Neuronal stem cell (in vitro differentiated cells): ENCODE results near the gene TMEM260.

Experiments used
- DNase-seq: peaks from one replicate; pipeline ENCODE4 v3.0.0-alpha.2; 2013; ENCODE audit warnings: low spot score
- H2AFZ ChIP-seq: one replicate; pipeline ENCODE4 v1.6.1; 2013; ENCODE audit warnings: mild to moderate bottlenecking, low read length, inconsistent platforms
- H2AK5ac ChIP-seq: 2 replicates; pipeline ENCODE4 v1.6.1; 2013; ENCODE audit warnings: low read depth, mild to moderate bottlenecking, inconsistent platforms, low read length, moderate library complexity, mixed read lengths
- H2BK120ac ChIP-seq: 2 replicates; pipeline ENCODE4 v1.6.1; 2013; ENCODE audit warnings: low read depth, mild to moderate bottlenecking, inconsistent platforms, low read length, moderate library complexity, mixed read lengths
- H2BK12ac ChIP-seq: one replicate; pipeline ENCODE4 v1.6.1; 2013; ENCODE audit warnings: low read length, inconsistent platforms
- H2BK15ac ChIP-seq: 2 replicates; pipeline ENCODE4 v1.6.1; 2013; ENCODE audit warnings: mild to moderate bottlenecking, low read length, inconsistent platforms, mixed read lengths
- H2BK5ac ChIP-seq: one replicate; pipeline ENCODE4 v1.6.1; 2013; ENCODE audit warnings: inconsistent platforms, mild to moderate bottlenecking, low read length, moderate library complexity
- H3K14ac ChIP-seq: one replicate; pipeline ENCODE4 v1.6.1; 2013; ENCODE audit warnings: low read length, inconsistent platforms
- H3K18ac ChIP-seq: 2 replicates; pipeline ENCODE4 v1.6.1; 2013; ENCODE audit warnings: low read length, inconsistent platforms
- H3K23ac ChIP-seq: 2 replicates; pipeline ENCODE4 v1.6.1; 2013; ENCODE audit warnings: low read depth, mild to moderate bottlenecking, mixed read lengths, low read length, inconsistent platforms; ENCODE audit not compliant: poor library complexity
- H3K27ac ChIP-seq: replicated peaks from 3 replicates; pipeline ENCODE4 v1.5.1; 2013; ENCODE audit warnings: low read length, inconsistent platforms
- H3K27me3 ChIP-seq, 3 experiments: 2 replicates each; pipeline ENCODE4 v1.6.1; 2013; ENCODE audit warnings: low read length in 3 of 3, mild to moderate bottlenecking in 2 of 3, inconsistent platforms in 1 of 3, low read depth in 1 of 3, mixed read lengths in 1 of 3, moderate library complexity in 1 of 3; ENCODE audit not compliant: control insufficient read depth in 3 of 3, insufficient read depth in 3 of 3
- H3K36me3 ChIP-seq, 2 donors: replicated peaks in 1 of 2; 2 replicates each; pipeline ENCODE4 v1.6.1; 2013; ENCODE audit warnings: low read length in 2 of 2; ENCODE audit not compliant: control insufficient read depth in 2 of 2, insufficient read depth in 2 of 2
- H3K4ac ChIP-seq: 2 replicates; pipeline ENCODE4 v1.6.1; 2013; ENCODE audit warnings: inconsistent platforms, mild to moderate bottlenecking, low read length, moderate library complexity
- H3K4me1 ChIP-seq, 2 donors: 1 replicate in 1 of 2; 2 replicates in 1 of 2; pipeline ENCODE4 v1.6.1; 2013; ENCODE audit warnings: low read length in 2 of 2, low read depth in 1 of 2; ENCODE audit not compliant: control insufficient read depth in 2 of 2, insufficient read depth in 1 of 2
- H3K4me2 ChIP-seq: one replicate; pipeline ENCODE4 v1.6.1; 2013; ENCODE audit warnings: mild to moderate bottlenecking, low read length, inconsistent platforms; ENCODE audit not compliant: insufficient read depth, poor library complexity, severe bottlenecking
- H3K4me3 ChIP-seq, 2 donors: 2 replicates each; pipeline ENCODE4 v1.5.1; 2013; ENCODE audit warnings: low read length in 2 of 2, mild to moderate bottlenecking in 2 of 2, inconsistent platforms in 1 of 2, moderate library complexity in 1 of 2
- H3K79me1 ChIP-seq: one replicate; pipeline ENCODE4 v1.6.1; 2013; ENCODE audit warnings: low read depth, mild to moderate bottlenecking, inconsistent platforms, low read length, moderate library complexity
- H3K9ac ChIP-seq: one replicate; pipeline ENCODE4 v1.6.1; 2013; ENCODE audit warnings: mild to moderate bottlenecking, low read depth, low read length, inconsistent platforms; ENCODE audit not compliant: poor library complexity
- H3K9me3 ChIP-seq, 2 donors: replicated peaks in 1 of 2; 2 replicates each; pipeline versions ENCODE3 to v1.6.1; 2013; ENCODE audit warnings: low read length in 2 of 2, mild to moderate bottlenecking in 2 of 2, inconsistent platforms in 1 of 2, low read depth in 1 of 2, mixed read lengths in 1 of 2, moderate library complexity in 1 of 2; ENCODE audit not compliant: control insufficient read depth in 2 of 2, insufficient read depth in 1 of 2
- H4K8ac ChIP-seq: one replicate; pipeline ENCODE4 v1.6.1; 2013; ENCODE audit warnings: low read depth, mild to moderate bottlenecking, inconsistent platforms, low read length, moderate library complexity
- H4K91ac ChIP-seq: one replicate; pipeline ENCODE4 v1.6.1; 2013; ENCODE audit warnings: low read length, low read depth, mild to moderate bottlenecking, inconsistent platforms; ENCODE audit not compliant: poor library complexity
- WGBS, 2 donors: extraction: QIAGEN DNeasy Blood & Tissue Kit; methylation state at CpG; one replicate each; pipeline ENCODE4 v1.1.7; 2013; ENCODE audit warnings: missing lambda C conversion rate in 2 of 2, mixed read lengths in 1 of 2; ENCODE audit not compliant: insufficient read length in 2 of 2, insufficient replicate concordance in 1 of 2; ENCODE audit errors: extremely low coverage in 2 of 2; 5-methylcytosine and 5-hydroxymethylcytosine counted together

The TMEM260 gene

GRCh38 chr14:56649382-56649781 lies 69.8 kb downstream of the TMEM260 start:
- Histone ChIP-seq H2BK120ac (no peak overlapping the region), H3K79me1 (no peaks in the 10 kb centered on the region), H2BK12ac (no peak overlapping the region), H3K27ac (peak overlapping the region; percentile 93), H3K9ac (no peak overlapping the region), H3K4me2 (no peak overlapping the region), H2AFZ (no peak overlapping the region), H2AK5ac (no peak overlapping the region), H3K4ac (no peak overlapping the region), H3K36me3 (peaks cover 0 to 13% of the 10 kb centered on the region in 2 donors), H2BK5ac (no peak overlapping the region), H3K27me3 (peaks cover 0 to 73% (median 0%) of the 10 kb centered on the region in 3 experiments), H3K14ac (no peak overlapping the region), H3K18ac (no peak overlapping the region), H2BK15ac (no peak overlapping the region), H3K4me3 (no peak overlapping the region), H3K23ac (no peak overlapping the region), H4K8ac (no peak overlapping the region), H4K91ac (no peak overlapping the region), H3K9me3 (no peaks in the 10 kb centered on the region), H3K4me1 (peaks cover 3 to 9% of the 10 kb centered on the region in 2 donors)
- no peak for DNase-seq
- WGBS, 2 donors: no CpG with 5 or more reads among the region's 3 CpGs

GRCh38 chr14:56650048-56650447 lies 70.5 kb downstream of the TMEM260 start:
- Histone ChIP-seq H3K9ac (no peak overlapping the region), H4K8ac (no peak overlapping the region), H3K4me2 (no peak overlapping the region), H3K18ac (peak overlapping the region; percentile 74), H3K36me3 (peaks cover 0 to 13% of the 10 kb centered on the region in 2 donors), H3K4ac (no peak overlapping the region), H2BK120ac (peak overlapping the region; percentile 18), H3K79me1 (no peaks in the 10 kb centered on the region), H3K4me3 (no peak overlapping the region), H3K27ac (peak overlapping the region; percentile 93), H4K91ac (no peak overlapping the region), H3K14ac (peak overlapping the region; percentile 10), H3K9me3 (no peaks in the 10 kb centered on the region), H2AK5ac (peak overlapping the region; percentile 93), H2BK12ac (peak overlapping the region; percentile 82), H3K27me3 (peaks cover 0 to 73% (median 0%) of the 10 kb centered on the region in 3 experiments), H3K23ac (peak overlapping the region; percentile 50), H3K4me1 (peaks cover 3 to 9% of the 10 kb centered on the region in 2 donors), H2BK5ac (peak overlapping the region; percentile 97), H2BK15ac (peak overlapping the region; percentile 8), H2AFZ (no peak overlapping the region)
- WGBS, 2 donors: no CpG with 5 or more reads among the region's 9 CpGs
- no peak for DNase-seq

- H2AFZ ChIP-seq: no peak overlapping the region
- H3K4me2 ChIP-seq: no peak overlapping the region
- peaks cover 3 to 9% of the 10 kb centered on the region in 2 donors for H3K4me1 ChIP-seq
- no peaks in the 10 kb centered on the region for H3K9me3 ChIP-seq
- no peak overlapping the region for H3K27ac ChIP-seq
- H3K18ac ChIP-seq: no peak overlapping the region
- H3K23ac ChIP-seq: no peak overlapping the region
- H4K8ac ChIP-seq: no peak overlapping the region
- H3K4me3 ChIP-seq: no peak overlapping the region
- H3K9ac ChIP-seq: no peak overlapping the region
- DNase-seq: no peak
- no peak overlapping the region for H2BK5ac ChIP-seq
- H3K36me3 ChIP-seq: peaks cover 0 to 10% of the 10 kb centered on the region in 2 donors
- H3K27me3 ChIP-seq: peaks cover 0 to 76% (median 0%) of the 10 kb centered on the region in 3 experiments
- no peak overlapping the region for H4K91ac ChIP-seq
- H2BK12ac ChIP-seq: no peak overlapping the region
- no peak overlapping the region for H2BK15ac ChIP-seq
- H2AK5ac ChIP-seq: no peak overlapping the region
- H3K79me1 ChIP-seq: no peaks in the 10 kb centered on the region
- no peak overlapping the region for H3K4ac ChIP-seq
- H2BK120ac ChIP-seq: no peak overlapping the region
- H3K14ac ChIP-seq: no peak overlapping the region
Measured at GRCh38 chr14:56650979-56651378, 71.4 kb downstream of the TMEM260 start.

- Histone ChIP-seq H3K4me2 (no peak overlapping the region), H2AK5ac (peak overlapping the region; percentile 82), H3K9ac (no peak overlapping the region), H2AFZ (no peak overlapping the region), H4K91ac (no peak overlapping the region), H3K27me3 (peaks cover 0 to 74% (median 0%) of the 10 kb centered on the region in 3 experiments), H3K4ac (no peak overlapping the region), H2BK15ac (no peak overlapping the region), H4K8ac (no peak overlapping the region), H2BK12ac (no peak overlapping the region), H3K18ac (peak overlapping the region; percentile 46), H2BK5ac (no peak overlapping the region), H3K9me3 (no peaks in the 10 kb centered on the region), H3K4me3 (no peak overlapping the region), H3K4me1 (peaks cover 0 to 15% of the 10 kb centered on the region in 2 donors), H3K36me3 (no peaks in the 10 kb centered on the region), H3K27ac (no peak overlapping the region), H2BK120ac (no peak overlapping the region), H3K14ac (no peak overlapping the region), H3K23ac (no peak overlapping the region), H3K79me1 (no peaks in the 10 kb centered on the region)
- no peak for DNase-seq
- WGBS, 2 donors: no CpG with 5 or more reads among the region's 2 CpGs
Measured at GRCh38 chr14:56657604-56658003, 78.0 kb downstream of the TMEM260 start.
